Measurements from ENCODE around the gene CDH11. TPM values are rescaled to one million over a fixed set of nuclear protein-coding genes. Genes with fewer than 3 reads are reported as not detected.

CDH11 gene
- total and polyA plus RNA-seq, 2 experiments from 2014 or later: 3.5 to 19.6 TPM

- no peaks in the 10 kb centered on the region for H3F3A ChIP-seq (replicated peaks; ENCODE audit: low read depth)
- DNase-seq (ENCODE audit: low spot score): no peak
Observed at GRCh38 chr16:64964126-64964540, 157.7 kb downstream of the CDH11 start.

More at GRCh38 chr16:64964126-64964540, 157.7 kb downstream of the CDH11 start:
- H3K4me1 Mint-ChIP-seq: no peaks in the 10 kb centered on the region
- H3K36me3 Mint-ChIP-seq (ENCODE audit: low read depth): no peaks in the 10 kb centered on the region
- no peak overlapping the region for H3K4me2 ChIP-seq
- no peaks in the 10 kb centered on the region for H3K4me1 ChIP-seq (ENCODE audit: insufficient read depth)
- no peak overlapping the region for H3K27ac ChIP-seq (ENCODE audit: low read depth)
- no peaks in the 10 kb centered on the region for H3K9me3 Mint-ChIP-seq
- no peaks in the 10 kb centered on the region for H3K27me3 Mint-ChIP-seq (ENCODE audit: insufficient read depth, low read depth, poor library complexity)
- H3K79me2 ChIP-seq (replicated peaks; ENCODE audit: insufficient read depth): no peaks in the 10 kb centered on the region
- no peaks in the 10 kb centered on the region for H3K36me3 ChIP-seq (ENCODE audit: insufficient read depth)
- H3K27me3 ChIP-seq (ENCODE audit: insufficient read depth): no peaks in the 10 kb centered on the region
- H4K20me1 ChIP-seq (replicated peaks; ENCODE audit: insufficient read depth): no peaks in the 10 kb centered on the region
- no peak overlapping the region for H3K4me3 ChIP-seq
- no peak overlapping the region for H3K27ac Mint-ChIP-seq
- no peak for ATAC-seq
- no peaks in the 10 kb centered on the region for H3K9me2 ChIP-seq (ENCODE audit: insufficient read depth)
- no peak overlapping the region for H2AFZ ChIP-seq
- H3K4me3 Mint-ChIP-seq: no peak overlapping the region
- TF ChIP-seq JUNB (IDR thresholded peaks at IDR 0.05; ENCODE audit: unreplicated experiment) (no peak), ZNF462 (CRISPR knock-in tag; IDR thresholded peaks at IDR 0.05) (no peak), ETS1 (IDR thresholded peaks at IDR 0.05) (no peak), ZNF331 (CRISPR knock-in tag; IDR thresholded peaks at IDR 0.05; ENCODE audit: low read depth) (no peak), NANOG (IDR thresholded peaks at IDR 0.05; ENCODE audit: borderline replicate concordance) (no peak), CREB1 (CRISPR knock-in tag; IDR thresholded peaks at IDR 0.05; ENCODE audit: low read depth) (no peak), EZH2phosphoT487 (IDR thresholded peaks at IDR 0.05; ENCODE audit: unreplicated experiment) (no peak), STAT1 (IDR thresholded peaks at IDR 0.05; ENCODE audit: unreplicated experiment) (no peak), REST (IDR thresholded peaks at IDR 0.05; ENCODE audit: unreplicated experiment) (no peak), ZNF114 (CRISPR knock-in tag; IDR thresholded peaks at IDR 0.05) (no peak), EZH2 (IDR thresholded peaks at IDR 0.05; ENCODE audit: low read depth, unreplicated experiment) (no peak), POLR2AphosphoS5 (IDR thresholded peaks at IDR 0.05; ENCODE audit: low read depth) (no peak), CTCF (conservative IDR thresholded peaks at IDR 0.05; ENCODE audit: low read depth in 2 of 2) (no peak)
